ENCODE results near the gene RAB9A.

DNA sequence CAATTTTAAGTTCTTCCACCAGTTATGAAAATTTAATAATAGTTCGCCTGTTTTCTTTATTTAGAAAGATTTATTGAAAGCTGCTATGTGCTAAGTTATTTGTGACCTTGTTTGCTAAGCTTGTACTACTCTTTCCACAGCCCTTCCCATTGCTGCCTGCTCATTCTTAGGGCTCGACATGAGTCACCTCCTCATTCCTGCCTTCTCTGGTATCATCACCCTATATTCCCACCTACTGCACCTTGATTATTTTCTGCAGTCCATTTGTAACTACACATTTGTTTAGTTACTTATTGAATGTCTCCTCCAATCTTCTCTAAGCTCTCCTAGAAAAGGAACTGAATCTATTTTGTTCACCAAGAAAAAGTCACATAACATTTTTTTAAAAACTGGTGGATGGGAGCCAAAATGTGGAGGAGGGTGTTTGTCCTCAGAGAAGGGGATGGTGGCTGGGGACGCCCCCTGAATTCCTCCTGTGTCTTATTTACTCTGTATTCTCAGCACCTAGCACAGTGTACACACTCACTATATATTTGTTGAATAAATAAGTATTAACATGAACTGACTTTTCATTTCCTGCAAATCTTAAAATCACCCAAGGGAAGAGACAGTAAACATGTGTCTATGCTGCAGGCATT, 3.7 kb upstream of the RAB9A start:
- TF ChIP-seq, protein P1, sequence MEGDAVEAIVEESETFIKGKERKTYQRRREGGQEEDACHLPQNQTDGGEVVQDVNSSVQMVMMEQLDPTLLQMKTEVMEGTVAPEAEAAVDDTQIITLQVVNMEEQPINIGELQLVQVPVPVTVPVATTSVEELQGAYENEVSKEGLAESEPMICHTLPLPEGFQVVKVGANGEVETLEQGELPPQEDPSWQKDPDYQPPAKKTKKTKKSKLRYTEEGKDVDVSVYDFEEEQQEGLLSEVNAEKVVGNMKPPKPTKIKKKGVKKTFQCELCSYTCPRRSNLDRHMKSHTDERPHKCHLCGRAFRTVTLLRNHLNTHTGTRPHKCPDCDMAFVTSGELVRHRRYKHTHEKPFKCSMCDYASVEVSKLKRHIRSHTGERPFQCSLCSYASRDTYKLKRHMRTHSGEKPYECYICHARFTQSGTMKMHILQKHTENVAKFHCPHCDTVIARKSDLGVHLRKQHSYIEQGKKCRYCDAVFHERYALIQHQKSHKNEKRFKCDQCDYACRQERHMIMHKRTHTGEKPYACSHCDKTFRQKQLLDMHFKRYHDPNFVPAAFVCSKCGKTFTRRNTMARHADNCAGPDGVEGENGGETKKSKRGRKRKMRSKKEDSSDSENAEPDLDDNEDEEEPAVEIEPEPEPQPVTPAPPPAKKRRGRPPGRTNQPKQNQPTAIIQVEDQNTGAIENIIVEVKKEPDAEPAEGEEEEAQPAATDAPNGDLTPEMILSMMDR (conservative IDR thresholded peaks at IDR 0.05; ENCODE audit: low read depth, low read length) = no peak
- TF ChIP-seq EZH2 (IDR thresholded peaks at IDR 0.05; ENCODE audit: borderline replicate concordance, low read depth, low read length, poor library complexity, severe bottlenecking) = no peak
